Measurements from ENCODE around the gene UGCG. TPM values are rescaled to one million over a fixed set of nuclear protein-coding genes. Genes with fewer than 3 reads are reported as not detected.

Gene UGCG
- total and polyA plus RNA-seq, 10 of the 15 experiments (the other 5 are each of a cell fraction or from before 2014, with no cell fraction given), result 21.7 to 96.6 (median 48.9) TPM

GRCh38 chr9:111852291-111852690 lies 44.3 kb upstream of the UGCG start:
- intact Hi-C loops (cut with micrococcal nuclease; ENCODE audit: unreplicated experiment), result no loop called here
- Histone ChIP-seq H3K4me2 (ENCODE audit: control insufficient read depth, insufficient read depth) (no peak overlapping the region), H3K4me3 (no peak overlapping the region), H2AFZ (ENCODE audit: control insufficient read depth, low read depth, low read length) (no peak overlapping the region), H3K9ac (ENCODE audit: control insufficient read depth, insufficient read depth, low read length) (no peak overlapping the region), H3K36me3 (ENCODE audit: control insufficient read depth in 2 of 2, insufficient read depth in 2 of 2, low read length in 1 of 2) (no peaks in the 10 kb centered on the region), H3K27me3 (replicated peaks in 1 of 2; ENCODE audit: control insufficient read depth in 2 of 2, insufficient read depth in 2 of 2, low read length in 1 of 2) (no peaks in the 10 kb centered on the region; a peak in 1 of 4 replicates), H3K9me3 (replicated peaks; ENCODE audit: control insufficient read depth, insufficient read depth, low read length) (no peaks in the 10 kb centered on the region; the same call in 2 of the 3 replicates), H3K27ac (ENCODE audit: control insufficient read depth, insufficient read depth) (no peak overlapping the region), H3K79me2 (ENCODE audit: control insufficient read depth, insufficient read depth, low read length) (no peaks in the 10 kb centered on the region), H3K4me1 (ENCODE audit: control insufficient read depth, insufficient read depth, low read length) (no peaks in the 10 kb centered on the region), H4K20me1 (ENCODE audit: control insufficient read depth, insufficient read depth) (no peaks in the 10 kb centered on the region)
- 94% methylated on average over 1 of the region's 1 CpG for WGBS (ENCODE audit: insufficient coverage, insufficient replicate concordance, low lambda C conversion rate, missing lambda C conversion rate)
- ChIA-PET CTCF (no interaction called here), RAD21 (ENCODE audit: unreplicated experiment) (no interaction called here), POLR2A (interaction anchor here (0.5 kb wide), 1 partner anchor 132 kb away, joined by 6 read pairs; no protein-coding TSS in a partner anchor), SMC1A (ENCODE audit: uncharacterized antibody, unreplicated experiment) (no interaction called here)
- DNase-seq (ENCODE audit: low read depth, low spot score), result no peak
- no peak for ATAC-seq
- in situ Hi-C loops (cut with MboI), result no loop called here
- BruUV-seq (replicated peaks), result no TSS peak
- FAIRE-seq, result no peak
- TF ChIP-seq BMI1 (IDR thresholded peaks at IDR 0.05; ENCODE audit: borderline replicate concordance) (no peak), ZNF687 (IDR thresholded peaks at IDR 0.05) (no peak), USF2 (IDR thresholded peaks at IDR 0.05; ENCODE audit: borderline replicate concordance, low read depth, low read length) (no peak), YY1 (IDR thresholded peaks at IDR 0.05; ENCODE audit: low read depth, low read length) (no peak), SMC3 (IDR thresholded peaks at IDR 0.05; ENCODE audit: borderline replicate concordance, low read length) (no peak), HDAC2 (IDR thresholded peaks at IDR 0.05) (no peak), PRDM15 (CRISPR knock-in tag; IDR thresholded peaks at IDR 0.05) (no peak)
- TF ChIP-seq, protein P1, sequence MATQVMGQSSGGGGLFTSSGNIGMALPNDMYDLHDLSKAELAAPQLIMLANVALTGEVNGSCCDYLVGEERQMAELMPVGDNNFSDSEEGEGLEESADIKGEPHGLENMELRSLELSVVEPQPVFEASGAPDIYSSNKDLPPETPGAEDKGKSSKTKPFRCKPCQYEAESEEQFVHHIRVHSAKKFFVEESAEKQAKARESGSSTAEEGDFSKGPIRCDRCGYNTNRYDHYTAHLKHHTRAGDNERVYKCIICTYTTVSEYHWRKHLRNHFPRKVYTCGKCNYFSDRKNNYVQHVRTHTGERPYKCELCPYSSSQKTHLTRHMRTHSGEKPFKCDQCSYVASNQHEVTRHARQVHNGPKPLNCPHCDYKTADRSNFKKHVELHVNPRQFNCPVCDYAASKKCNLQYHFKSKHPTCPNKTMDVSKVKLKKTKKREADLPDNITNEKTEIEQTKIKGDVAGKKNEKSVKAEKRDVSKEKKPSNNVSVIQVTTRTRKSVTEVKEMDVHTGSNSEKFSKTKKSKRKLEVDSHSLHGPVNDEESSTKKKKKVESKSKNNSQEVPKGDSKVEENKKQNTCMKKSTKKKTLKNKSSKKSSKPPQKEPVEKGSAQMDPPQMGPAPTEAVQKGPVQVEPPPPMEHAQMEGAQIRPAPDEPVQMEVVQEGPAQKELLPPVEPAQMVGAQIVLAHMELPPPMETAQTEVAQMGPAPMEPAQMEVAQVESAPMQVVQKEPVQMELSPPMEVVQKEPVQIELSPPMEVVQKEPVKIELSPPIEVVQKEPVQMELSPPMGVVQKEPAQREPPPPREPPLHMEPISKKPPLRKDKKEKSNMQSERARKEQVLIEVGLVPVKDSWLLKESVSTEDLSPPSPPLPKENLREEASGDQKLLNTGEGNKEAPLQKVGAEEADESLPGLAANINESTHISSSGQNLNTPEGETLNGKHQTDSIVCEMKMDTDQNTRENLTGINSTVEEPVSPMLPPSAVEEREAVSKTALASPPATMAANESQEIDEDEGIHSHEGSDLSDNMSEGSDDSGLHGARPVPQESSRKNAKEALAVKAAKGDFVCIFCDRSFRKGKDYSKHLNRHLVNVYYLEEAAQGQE (IDR thresholded peaks at IDR 0.05; ENCODE audit: low read depth, low read length), result no peak
- TF ChIP-seq, protein P2, sequence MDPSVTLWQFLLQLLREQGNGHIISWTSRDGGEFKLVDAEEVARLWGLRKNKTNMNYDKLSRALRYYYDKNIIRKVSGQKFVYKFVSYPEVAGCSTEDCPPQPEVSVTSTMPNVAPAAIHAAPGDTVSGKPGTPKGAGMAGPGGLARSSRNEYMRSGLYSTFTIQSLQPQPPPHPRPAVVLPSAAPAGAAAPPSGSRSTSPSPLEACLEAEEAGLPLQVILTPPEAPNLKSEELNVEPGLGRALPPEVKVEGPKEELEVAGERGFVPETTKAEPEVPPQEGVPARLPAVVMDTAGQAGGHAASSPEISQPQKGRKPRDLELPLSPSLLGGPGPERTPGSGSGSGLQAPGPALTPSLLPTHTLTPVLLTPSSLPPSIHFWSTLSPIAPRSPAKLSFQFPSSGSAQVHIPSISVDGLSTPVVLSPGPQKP (IDR thresholded peaks at IDR 0.05; ENCODE audit: low read depth, low read length), result no peak

Measured in GM12878 (cell line).